Stimulated activated CD8-positive, alpha-beta memory T cell treated with anti-CD3 and anti-CD28 coated beads, Interleukin-12 subunit alpha, Interleukin-12 subunit beta, amount 100 ng/mL, for 24 hours (primary cell): Measurements from ENCODE around the gene FUT4.
"Not testable (repeated sequence)": the region's sequence is repeated elsewhere in the genome, so short reads cannot be mapped to it uniquely, and the experiment has no call there.

Source experiments
- DNase-seq: peaks from one replicate; pipeline ENCODE4 v3.0.0-alpha.2; 2020; ENCODE audit errors: extremely low read depth

FUT4 gene

DNA sequence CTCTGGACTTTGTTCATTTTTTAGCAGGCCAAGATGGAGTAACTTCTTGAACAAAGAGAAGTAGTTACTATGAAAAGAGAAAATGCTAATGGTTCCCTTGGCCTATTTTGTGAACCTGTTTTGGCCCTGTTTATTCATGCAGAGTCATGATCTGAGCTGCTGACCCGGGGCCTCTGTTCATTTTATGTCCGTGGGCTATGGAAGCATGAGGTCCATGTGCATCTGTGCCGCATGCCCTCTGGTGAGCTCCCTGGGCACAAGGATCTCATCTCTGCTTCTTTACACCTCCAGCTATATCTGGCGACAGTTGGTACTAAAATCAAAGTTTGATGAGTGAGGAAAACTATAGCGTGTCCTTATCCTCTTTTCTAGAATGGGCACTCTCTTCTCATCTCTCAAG, 24.5 kb downstream of the FUT4 start:
- DNase-seq, result no peak

DNA sequence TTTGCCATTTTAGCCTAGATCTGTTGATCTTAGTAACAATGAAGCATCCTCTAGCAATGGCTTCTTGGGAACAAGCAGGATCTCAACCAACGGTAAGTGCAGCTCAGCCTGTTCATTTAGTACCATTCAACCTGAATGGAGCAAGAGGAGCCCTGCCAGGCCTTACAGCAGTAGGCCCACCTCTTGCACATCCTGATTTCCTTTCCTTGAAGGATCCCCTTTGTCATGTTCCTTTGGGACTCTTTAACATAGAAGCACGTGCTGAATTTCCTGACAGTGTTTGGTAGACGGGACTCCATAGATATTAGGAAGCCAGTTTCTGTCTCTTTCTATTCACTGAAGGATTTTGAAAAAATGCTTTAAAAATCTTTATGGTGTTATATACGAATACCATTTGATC, 25.0 kb downstream of the FUT4 start:
- DNase-seq, result no peak

DNA sequence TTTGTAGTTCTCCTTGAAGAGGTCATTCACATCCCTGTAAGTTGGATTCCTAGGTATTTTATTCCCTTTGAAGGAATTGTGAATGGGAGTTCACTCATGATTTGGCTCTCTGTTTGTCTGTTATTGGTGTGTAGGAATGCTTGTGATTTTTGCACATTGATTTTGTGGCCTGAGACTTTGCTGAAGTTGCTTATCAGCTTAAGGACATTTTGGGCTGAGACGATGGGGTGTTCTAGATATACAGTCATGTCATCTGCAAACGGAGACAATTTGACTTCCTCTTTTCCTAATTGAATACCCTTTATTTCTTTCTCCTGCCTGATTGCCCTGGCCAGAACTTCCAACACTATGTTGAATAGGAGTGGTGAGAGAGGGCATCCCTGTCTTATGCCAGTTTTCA, 29.3 kb downstream of the FUT4 start:
- not testable (repeated sequence) for DNase-seq

DNA sequence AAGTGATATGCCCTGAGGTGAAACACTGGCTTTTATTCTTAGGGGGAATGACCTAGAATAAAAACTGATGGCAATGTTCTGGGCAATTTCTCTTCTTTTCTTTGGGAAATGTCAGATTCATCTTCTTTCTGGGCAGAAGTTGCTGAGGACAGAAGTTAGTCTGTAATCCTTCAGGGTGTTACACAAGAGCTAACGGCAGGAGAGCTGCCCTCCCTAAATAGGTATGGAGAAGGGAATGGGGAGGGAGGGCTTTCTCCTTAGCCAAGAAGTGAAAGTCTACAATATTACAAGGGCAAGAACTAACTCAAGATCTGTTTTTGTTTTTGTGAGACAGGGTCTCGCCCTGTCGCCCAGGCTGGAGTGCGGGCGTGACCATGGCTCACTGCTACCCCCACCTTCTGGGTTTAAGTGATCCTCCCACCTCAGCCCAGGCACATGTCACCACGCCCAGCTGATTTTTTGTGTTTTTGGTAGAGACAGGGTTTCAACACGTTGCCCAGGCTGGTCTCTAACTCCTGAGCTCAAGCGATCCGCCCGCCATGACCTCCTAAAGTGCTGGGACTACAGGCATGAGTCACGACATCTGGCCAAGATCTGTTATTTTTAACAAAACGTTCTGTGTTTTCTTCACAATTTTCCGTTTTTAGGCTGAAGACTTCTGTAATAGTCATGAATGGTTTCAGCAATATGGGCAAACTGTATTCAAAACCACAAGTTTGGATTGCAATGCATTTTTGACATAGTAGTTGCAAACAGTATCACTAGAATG, 30.7 kb downstream of the FUT4 start:
- no peak for DNase-seq

DNA sequence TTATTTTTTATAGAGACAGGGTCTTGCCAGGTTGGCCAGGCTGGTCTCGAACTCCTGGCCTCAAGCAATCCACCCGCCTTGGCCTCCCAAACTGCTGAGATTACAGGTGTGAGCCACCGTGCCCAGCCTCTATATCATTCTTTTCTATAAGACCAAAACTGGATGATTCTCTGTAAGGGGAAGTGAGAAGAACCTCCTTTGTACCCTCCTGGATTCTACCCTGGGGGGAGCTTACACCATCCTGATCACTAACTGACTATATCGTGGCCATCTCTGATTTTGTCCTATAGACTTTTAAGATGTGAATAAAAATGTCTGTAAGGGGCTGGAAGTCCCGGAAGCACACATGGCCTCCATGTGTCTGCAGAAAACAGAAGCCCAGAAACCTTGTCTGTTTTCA, 32.6 kb downstream of the FUT4 start:
- no peak for DNase-seq

DNA sequence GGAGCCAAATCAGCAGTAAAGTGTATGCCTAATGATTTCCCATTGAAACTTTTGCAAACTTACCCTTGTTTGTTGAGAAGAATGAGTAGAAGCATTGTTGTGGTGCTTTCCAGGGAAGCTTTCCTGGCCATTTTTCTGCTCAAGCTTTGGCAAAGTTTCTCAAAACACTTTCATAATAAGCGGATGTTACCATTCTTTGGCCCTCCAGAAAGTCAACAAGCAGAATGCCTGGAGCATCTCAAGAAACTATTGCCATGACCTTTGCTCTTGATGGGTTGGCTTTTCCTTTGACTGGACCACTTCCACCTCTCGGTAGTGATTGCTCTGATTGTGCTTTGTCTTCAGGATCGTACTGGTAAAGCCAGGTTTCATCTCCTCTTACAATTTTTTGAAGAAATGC, 34.1 kb downstream of the FUT4 start:
- no peak for DNase-seq

DNA sequence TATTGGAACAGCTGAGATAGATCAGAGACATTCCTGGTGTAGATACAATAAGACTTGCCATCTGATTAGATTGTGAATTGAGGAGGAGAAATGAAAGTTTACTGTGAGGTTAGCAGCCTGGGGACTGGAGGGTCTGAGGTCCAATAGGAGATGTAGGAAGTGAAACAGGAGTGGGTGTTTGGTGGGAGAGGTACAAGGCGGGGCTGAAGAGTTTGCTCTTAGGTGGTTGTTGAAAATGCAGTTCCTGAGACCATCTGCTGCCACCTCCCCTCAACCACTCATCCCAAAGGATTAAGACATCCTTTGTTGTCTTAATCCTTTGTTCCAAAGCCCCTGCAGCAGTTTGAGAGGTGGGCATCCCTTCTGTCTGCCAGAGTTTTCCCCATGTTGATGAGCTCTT, 38.2 kb downstream of the FUT4 start:
- no peak for DNase-seq

DNA sequence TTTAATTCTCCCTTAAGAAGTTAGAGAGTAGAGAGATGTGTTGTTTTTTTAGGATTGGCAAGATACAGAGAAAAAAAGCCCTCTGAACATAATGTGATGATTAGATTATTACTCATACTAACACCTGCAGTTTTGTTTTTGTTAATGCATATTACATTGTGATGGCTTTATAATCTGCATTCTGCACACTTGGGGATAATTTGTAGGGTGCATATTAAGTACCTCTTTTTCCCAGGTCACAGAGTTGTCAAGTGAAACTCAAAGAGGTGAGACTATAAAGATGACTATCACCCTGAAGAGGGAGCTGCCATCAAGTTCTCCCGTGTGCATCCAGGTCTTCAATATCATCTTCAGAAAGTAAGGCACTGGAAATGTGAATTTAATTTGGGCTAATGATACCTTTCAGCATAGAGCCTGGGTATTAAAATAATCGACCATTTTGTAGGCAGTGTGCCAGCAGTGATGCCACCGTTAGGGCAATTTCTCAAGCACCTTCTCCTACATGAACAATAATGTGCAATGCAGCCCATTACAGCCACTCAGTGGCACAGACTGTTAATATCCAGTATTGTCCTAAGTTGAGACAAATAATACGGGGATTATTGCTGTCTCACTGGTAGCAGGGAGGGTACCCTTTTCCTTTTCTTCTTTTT, 39.6 kb downstream of the FUT4 start:
- no peak for DNase-seq

DNA sequence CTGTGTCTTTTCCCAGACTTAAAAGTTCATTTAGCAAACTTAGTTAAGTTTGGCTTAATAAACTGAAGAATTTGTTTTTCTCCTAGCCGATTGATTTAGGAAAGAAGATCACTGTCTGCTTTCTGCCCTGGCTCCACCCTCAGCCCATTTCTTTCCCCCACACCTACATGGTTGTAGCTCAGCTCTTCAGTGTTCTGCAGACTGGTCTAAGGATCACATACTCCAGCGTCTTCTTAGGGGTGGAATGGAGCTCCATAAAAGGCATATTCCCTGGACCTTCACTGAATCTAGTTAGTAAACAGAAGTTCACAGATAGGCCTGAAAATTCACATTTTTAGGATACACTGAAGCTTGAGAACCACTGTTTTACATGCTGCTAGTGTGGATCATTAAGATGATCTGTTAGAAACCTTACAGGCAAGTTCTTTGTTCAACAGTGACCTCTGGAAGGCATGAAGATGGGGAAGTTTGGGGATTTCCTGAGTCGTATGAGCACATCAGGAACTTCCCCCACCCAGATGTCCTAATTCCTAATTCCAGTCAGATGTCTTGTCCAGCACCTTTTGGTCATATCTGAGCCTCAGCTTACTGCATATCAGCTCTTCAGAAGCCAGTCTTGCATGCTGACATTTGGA, 40.3 kb downstream of the FUT4 start:
- no peak for DNase-seq

DNA sequence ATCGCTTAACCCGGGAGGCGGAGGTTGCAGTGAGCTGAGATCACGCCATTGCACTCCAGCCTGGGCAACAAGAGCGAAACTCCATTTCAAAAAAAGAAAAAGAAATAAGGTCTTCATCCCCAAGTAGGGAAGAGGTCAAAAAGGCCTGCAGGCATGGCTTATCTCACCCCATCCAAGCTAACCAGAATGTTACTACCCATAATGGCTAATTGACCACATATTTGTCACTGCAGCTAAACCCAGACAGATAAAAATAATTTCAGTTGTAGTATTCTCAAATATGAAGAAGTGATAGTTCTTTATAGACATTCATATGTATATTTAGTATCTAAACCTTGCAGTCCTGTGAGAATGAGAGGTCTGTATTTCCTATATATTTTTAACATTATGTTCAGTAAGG, 41.3 kb downstream of the FUT4 start:
- no peak for DNase-seq

DNA sequence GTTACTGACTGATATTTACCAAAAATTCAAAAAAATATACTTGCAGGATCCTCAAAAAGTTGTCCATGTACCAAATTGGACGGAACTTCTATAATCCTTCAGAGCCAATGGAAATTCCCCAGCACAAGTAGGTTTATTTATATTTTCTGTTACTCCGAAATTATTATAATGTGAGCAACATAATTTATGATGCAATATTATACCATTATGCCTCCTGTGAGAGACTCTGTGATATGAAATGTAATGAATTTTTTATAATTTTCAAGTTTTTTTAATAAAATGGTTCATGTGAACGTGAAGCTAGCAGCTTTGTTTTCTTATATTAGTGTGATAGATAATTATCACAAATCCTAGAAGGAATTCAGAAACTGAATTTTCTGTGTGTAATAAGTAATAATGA, 41.7 kb downstream of the FUT4 start:
- no peak for DNase-seq

DNA sequence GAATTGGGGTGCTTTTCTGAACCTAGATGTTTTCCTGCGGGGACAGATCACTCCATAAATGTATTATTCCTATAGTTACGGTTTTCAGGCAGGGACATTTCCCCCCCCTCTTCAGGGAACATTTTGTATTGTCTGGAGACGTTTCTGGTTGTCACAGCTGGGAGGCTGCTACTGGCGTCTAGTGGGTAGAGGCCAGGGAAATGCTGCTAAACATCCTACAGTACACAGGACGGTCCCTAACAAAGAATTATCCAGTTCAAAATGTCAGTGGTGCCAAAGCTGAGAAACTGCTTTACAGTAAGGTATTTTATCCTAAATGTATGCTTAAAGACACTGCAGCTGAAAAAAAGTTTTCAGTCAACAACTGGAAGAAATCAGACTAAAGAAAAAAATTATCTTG, 42.8 kb downstream of the FUT4 start:
- no peak for DNase-seq

DNA sequence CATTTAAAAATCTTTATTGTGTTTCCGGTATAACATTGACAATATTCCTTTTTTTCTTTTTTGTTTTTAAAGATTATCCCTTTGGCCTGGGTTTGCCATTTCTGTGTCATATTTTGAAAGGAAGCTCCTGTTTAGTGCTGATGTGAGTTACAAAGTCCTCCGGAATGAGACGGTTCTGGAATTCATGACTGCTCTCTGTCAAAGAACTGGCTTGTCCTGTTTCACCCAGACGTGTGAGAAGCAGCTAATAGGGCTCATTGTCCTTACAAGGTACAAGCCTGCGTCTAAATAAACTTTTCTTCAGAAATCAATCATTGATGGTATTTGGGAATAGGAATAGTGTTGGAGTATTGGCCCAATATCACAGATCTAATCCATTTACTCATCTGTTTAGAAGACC, 43.3 kb downstream of the FUT4 start:
- DNase-seq, result no peak

DNA sequence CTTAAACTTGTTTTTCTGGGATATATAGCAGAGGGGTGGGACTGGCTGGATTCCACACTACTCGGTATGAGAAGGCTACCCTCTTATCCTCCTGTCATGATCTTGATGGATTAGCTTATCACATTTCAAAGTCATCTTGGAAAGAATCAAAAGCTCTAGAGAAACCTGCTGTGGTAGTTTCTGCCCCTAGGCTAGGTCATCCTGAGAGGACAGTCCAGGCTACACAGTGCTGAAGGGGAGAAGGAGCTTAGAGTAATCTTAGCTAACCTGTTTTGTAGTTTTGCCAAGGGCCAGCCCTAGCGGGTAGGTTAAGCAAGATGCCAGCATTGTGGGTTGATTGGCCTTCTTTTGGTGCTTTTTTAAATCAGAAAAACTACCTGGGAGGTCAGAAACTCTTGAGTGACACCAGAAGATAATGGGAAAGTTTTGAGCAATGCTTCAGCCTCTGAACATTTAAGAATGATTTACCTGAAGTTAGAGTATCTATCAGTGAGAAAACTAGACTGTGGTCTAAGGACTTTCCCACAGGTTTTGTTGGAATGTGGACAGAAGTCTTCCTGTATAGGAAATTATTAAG, 44.7 kb downstream of the FUT4 start:
- no peak for DNase-seq

DNA sequence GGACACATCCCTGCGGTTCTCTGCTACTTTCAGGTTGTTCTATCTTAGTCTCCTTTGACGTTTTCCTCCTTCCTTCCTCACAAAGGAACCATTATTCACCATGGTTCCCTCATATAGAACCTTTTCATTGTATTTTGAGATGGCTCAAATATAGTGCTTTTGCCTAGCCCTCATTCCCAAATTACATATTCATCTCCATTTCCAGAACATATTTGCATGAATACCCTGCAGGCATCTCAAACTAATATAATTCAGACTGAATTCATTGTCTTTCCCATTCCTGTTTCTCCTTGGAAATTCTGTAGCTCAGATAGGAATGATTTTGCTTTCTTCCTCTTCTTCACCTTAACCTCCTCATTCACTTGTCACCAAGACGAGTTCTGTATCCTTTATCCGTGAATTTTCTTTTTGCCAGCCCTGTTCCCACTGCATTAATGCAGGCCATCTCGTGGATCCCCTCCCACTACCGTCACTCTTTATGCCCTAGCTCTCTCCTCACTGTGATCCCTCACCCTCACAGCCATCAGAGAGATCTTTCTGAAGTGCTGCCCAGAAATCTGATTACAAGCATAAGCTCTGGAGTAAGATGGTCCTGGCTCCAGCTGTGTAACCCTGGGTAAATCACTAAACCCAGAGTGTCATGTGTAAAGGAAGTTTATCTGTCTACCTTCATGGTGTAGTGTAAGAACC, 46.8 kb downstream of the FUT4 start:
- no peak for DNase-seq

DNA sequence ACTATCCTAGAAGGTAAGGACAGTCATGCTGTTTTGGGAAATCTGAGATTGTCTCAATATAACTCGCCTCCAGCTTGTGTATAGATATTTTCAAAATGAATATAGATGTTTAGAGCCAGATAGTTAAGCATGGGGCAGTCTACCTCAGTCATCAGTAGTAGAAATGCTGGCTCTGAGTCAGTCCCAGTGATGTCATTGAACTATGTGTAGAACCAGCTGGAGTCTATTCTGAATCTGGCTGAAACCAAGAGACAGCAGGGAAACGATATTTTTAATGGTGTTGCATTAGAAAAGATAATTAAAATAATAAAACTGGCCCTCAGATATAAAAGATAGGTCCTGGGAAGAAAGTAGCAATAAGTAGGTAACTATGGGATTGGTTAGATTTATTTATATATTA, 49.3 kb downstream of the FUT4 start:
- no peak for DNase-seq

DNA sequence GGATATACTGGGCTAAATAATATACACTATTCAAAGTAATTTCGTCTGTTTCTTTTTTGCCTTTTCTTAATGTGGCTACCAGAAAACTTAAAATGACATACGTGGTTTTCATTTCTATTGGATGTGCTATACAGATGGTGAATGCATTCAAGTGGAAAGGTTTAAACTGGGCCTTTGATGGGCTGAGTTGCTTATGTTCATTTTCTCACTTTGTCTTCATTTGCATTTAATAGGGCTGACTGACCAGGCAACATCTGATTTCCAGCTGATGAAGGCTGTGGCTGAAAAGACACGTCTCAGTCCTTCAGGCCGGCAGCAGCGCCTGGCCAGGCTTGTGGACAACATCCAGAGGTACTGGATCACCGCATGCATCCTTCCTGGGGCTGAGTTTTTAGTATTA, 51.4 kb downstream of the FUT4 start:
- no peak for DNase-seq

DNA sequence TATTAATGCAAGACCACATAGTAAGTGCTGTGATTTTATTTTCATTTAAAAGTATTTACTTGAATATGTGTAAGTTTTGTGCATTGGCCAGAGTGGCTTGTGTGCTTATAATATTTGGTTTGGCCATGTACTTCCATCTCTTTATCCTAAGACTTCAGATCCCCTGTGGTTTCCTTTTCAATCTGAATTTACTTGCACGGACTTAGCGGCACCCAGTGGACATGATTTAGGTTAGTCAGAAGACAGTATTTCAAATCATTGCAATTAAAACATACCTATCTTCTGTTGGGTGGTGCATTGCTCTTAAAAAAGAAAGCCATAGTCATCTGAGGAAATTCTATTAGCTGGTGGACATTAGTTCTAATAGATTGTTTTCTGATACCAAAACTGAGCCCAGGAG, 54.2 kb downstream of the FUT4 start:
- no peak for DNase-seq
